ENCODE results near the gene PIP5K1B.

Gene PIP5K1B

GRCh38 chr9:68778635-68779034, 73.6 kb downstream of the PIP5K1B start:
- peaks cover 19% of the 10 kb centered on the region for H3K4me1 ChIP-seq (ENCODE audit: low read length)
- H3K27ac ChIP-seq (ENCODE audit: low read length), result peak overlapping the region; percentile 83; the same call in 1 of the 2 replicates
- no peaks in the 10 kb centered on the region for H3K9me3 ChIP-seq (replicated peaks; ENCODE audit: insufficient read depth, low read length)
- TF ChIP-seq EZH2 (optimal IDR thresholded peaks at IDR 0.05; ENCODE audit: low read depth, low read length) (no peak), EZH2phosphoT487 (IDR thresholded peaks at IDR 0.05; ENCODE audit: low read length) (no peak), CTCF (IDR thresholded peaks at IDR 0.05; ENCODE audit: low read length) (no peak)
- no peaks in the 10 kb centered on the region for H3K27me3 ChIP-seq (replicated peaks; ENCODE audit: insufficient read depth, low read length)
- H3K4me3 ChIP-seq (ENCODE audit: low read length), result 0 out of 2 replicates have a peak overlapping the region, but pooled peaks have one; percentile 98
- peaks cover 43% of the 10 kb centered on the region for H3K79me2 ChIP-seq (ENCODE audit: low read length)
- H2AFZ ChIP-seq (ENCODE audit: low read length), result 0 out of 2 replicates have a peak overlapping the region, but pooled peaks have one; percentile 97
- no peaks in the 10 kb centered on the region for H3K36me3 ChIP-seq (replicated peaks; ENCODE audit: insufficient read depth, low read length)
- no peak for DNase-seq
- H3K9me2 ChIP-seq (replicated peaks; ENCODE audit: insufficient read depth, low read length), result no peaks in the 10 kb centered on the region
- H4K20me1 ChIP-seq (ENCODE audit: insufficient read depth, low read length), result no peaks in the 10 kb centered on the region
- H3F3A ChIP-seq (ENCODE audit: insufficient read depth, low read length), result no peaks in the 10 kb centered on the region
- H3K9ac ChIP-seq (ENCODE audit: low read length), result peak overlapping the region; percentile 92; the same call in 1 of the 2 replicates
- H3K4me2 ChIP-seq (ENCODE audit: low read depth, low read length), result peak overlapping the region; percentile 76

DNA sequence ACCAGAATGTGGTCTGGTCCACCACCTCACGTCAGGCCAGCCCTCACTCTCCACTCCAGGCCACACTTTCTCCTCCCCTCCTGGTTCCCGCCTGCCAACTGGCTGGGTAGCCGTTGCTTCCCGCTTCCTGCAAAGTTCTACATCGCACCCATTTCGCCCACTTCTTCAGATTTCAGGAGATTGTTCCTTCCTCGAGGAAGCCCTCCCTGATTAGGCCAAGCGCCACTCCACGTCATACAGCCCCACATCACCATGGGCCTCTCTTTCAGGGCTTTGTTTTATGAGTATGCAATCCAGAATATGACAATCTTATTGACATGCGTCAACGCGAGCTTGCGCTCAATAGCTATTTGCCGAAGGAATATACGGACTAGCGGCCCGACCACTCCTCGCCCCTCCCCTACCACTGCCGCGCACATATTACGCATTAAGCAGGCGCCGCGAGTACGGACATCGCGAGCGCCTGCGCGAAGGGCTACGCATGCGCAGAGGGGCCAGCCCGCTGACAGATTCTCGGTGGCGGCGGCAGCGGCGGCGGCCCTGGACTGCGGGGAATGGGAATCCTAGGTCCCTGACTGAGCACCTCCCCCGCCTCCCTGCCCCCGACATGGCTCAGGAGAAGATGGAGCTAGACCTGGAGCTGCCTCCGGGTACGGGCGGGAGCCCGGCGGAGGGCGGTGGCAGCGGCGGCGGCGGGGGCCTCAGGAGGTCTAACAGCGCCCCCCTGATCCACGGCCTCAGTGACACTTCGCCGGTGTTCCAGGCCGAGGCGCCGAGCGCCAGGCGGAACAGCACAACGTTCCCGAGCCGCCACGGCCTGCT, 74.7 kb downstream of the PIP5K1B start:
- Histone ChIP-seq H3K9me3 (replicated peaks; ENCODE audit: insufficient read depth, low read length) (no peaks in the 10 kb centered on the region), H3K9ac (ENCODE audit: low read length) (peak overlapping the region; percentile 92), H3F3A (ENCODE audit: insufficient read depth, low read length) (no peaks in the 10 kb centered on the region), H3K4me2 (ENCODE audit: low read depth, low read length) (peak overlapping the region; percentile 90), H2AFZ (ENCODE audit: low read length) (peak overlapping the region; percentile 97), H3K9me2 (replicated peaks; ENCODE audit: insufficient read depth, low read length) (no peaks in the 10 kb centered on the region), H3K27me3 (replicated peaks; ENCODE audit: insufficient read depth, low read length) (no peaks in the 10 kb centered on the region), H3K4me3 (ENCODE audit: low read length) (peak overlapping the region; percentile 98), H3K27ac (ENCODE audit: low read length) (peak overlapping the region; percentile 83), H3K4me1 (ENCODE audit: low read length) (peaks cover 19% of the 10 kb centered on the region), H3K36me3 (replicated peaks; ENCODE audit: insufficient read depth, low read length) (no peaks in the 10 kb centered on the region), H4K20me1 (ENCODE audit: insufficient read depth, low read length) (no peaks in the 10 kb centered on the region), H3K79me2 (ENCODE audit: low read length) (peaks cover 51% of the 10 kb centered on the region)
- peak; percentile 95 for DNase-seq
- TF ChIP-seq EZH2 (optimal IDR thresholded peaks at IDR 0.05; ENCODE audit: low read depth, low read length), result no peak
- no peak for TF ChIP-seq EZH2phosphoT487 (IDR thresholded peaks at IDR 0.05; ENCODE audit: low read length)
- peak; percentile 49 for TF ChIP-seq CTCF (IDR thresholded peaks at IDR 0.05; ENCODE audit: low read length)

DNA sequence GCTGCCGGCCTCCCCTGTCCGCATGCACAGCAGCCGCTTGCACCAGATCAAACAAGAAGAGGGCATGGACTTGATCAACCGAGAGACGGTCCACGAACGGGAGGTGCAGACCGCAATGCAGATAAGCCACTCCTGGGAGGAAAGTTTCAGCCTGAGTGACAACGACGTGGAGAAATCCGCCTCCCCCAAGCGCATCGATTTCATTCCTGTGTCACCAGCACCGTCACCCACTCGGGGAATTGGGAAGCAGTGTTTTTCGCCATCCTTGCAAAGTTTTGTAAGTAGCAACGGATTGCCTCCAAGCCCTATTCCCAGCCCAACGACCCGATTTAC, 75.3 kb downstream of the PIP5K1B start:
- peak overlapping the region; percentile 92 for H3K9ac ChIP-seq (ENCODE audit: low read length)
- peak overlapping the region; percentile 90 for H3K4me2 ChIP-seq (ENCODE audit: low read depth, low read length)
- TF ChIP-seq EZH2 (optimal IDR thresholded peaks at IDR 0.05; ENCODE audit: low read depth, low read length), result no peak
- no peak for TF ChIP-seq CTCF (IDR thresholded peaks at IDR 0.05; ENCODE audit: low read length)
- peaks cover 54% of the 10 kb centered on the region for H3K79me2 ChIP-seq (ENCODE audit: low read length)
- H3F3A ChIP-seq (ENCODE audit: insufficient read depth, low read length), result no peaks in the 10 kb centered on the region
- H3K27me3 ChIP-seq (replicated peaks; ENCODE audit: insufficient read depth, low read length), result no peaks in the 10 kb centered on the region
- H3K27ac ChIP-seq (ENCODE audit: low read length), result peak overlapping the region; percentile 83; the same call in 1 of the 2 replicates
- H3K36me3 ChIP-seq (replicated peaks; ENCODE audit: insufficient read depth, low read length), result no peaks in the 10 kb centered on the region
- peak overlapping the region; percentile 98 for H3K4me3 ChIP-seq (ENCODE audit: low read length)
- peaks cover 19% of the 10 kb centered on the region for H3K4me1 ChIP-seq (ENCODE audit: low read length)
- no peaks in the 10 kb centered on the region for H3K9me2 ChIP-seq (replicated peaks; ENCODE audit: insufficient read depth, low read length)
- no peaks in the 10 kb centered on the region for H3K9me3 ChIP-seq (replicated peaks; ENCODE audit: insufficient read depth, low read length)
- H2AFZ ChIP-seq (ENCODE audit: low read length), result peak overlapping the region; percentile 58
- DNase-seq, result no peak
- no peaks in the 10 kb centered on the region for H4K20me1 ChIP-seq (ENCODE audit: insufficient read depth, low read length)

Measured in MM.1S (cell line).